Activated CD4-positive, alpha-beta T cell treated with anti-CD3 and anti-CD28 coated beads for 36 hours (primary cell): ENCODE results near the gene RPN2. TPM values are rescaled to one million over a fixed set of nuclear protein-coding genes. Genes with fewer than 3 reads are reported as not detected.

Source experiments
- ATAC-seq: fragments of 200-7000 bp; cut with Tn5 transposase; one replicate; pipeline ENCODE4 v1.10.0; 2021; ENCODE audit warnings: mild to moderate bottlenecking, moderate library complexity
- CTCF ChIA-PET: fragments of 350-600 bp; sonication (Branson Sonifier 250); formaldehyde crosslinking; loops from one replicate; lab custom pipeline; 2021; ENCODE audit warnings: antibody characterized with exemption; lab: Charles Lee
- POLR2A ChIA-PET: fragments of 350-600 bp; sonication (Branson Sonifier 250); formaldehyde crosslinking; loops from one replicate; lab custom pipeline; 2021; ENCODE audit warnings: antibody characterized with exemption, inconsistent platforms; lab: Charles Lee
- DNase-seq: peaks from one replicate; pipeline ENCODE4 v3.0.0-alpha.2; 2020
- H3K27ac Mint-ChIP-seq: one replicate; pipeline ENCODE4 v1.8.0; 2021; ENCODE audit warnings: mixed read lengths
- H3K27me3 Mint-ChIP-seq: one replicate; pipeline ENCODE4 v1.8.0; 2021; ENCODE audit warnings: mixed read lengths
- H3K36me3 Mint-ChIP-seq: one replicate; pipeline ENCODE4 v1.8.0; 2021; ENCODE audit warnings: low read depth, mixed read lengths
- H3K4me1 Mint-ChIP-seq: one replicate; pipeline ENCODE4 v1.8.0; 2021; ENCODE audit warnings: mixed read lengths
- H3K4me3 Mint-ChIP-seq: one replicate; pipeline ENCODE4 v1.8.0; 2021; ENCODE audit warnings: mild to moderate bottlenecking, moderate library complexity, mixed read lengths
- H3K9me3 Mint-ChIP-seq: one replicate; pipeline ENCODE4 v1.8.0; 2021; ENCODE audit warnings: low read depth, mixed read lengths
- intact Hi-C, 2 experiments: fragments of 100-400 bp; cut with DNase I in 1 of 2; cut with micrococcal nuclease in 1 of 2; formaldehyde crosslinking; loops; one replicate each; pipeline versions ENCODE4 v1.14.2 to v1.15.1; 2022 to 2024; cut with DNase I, micrococcal nuclease
- total RNA-seq, 2 experiments: library from RNA; stranded (reverse); gene quantifications; one replicate each; pipeline ENCODE4 v1.2.3, GENCODE V29; 2021

RPN2 gene
- total RNA-seq, 2 experiments from 2014 or later, result 103 to 115 TPM

DNA sequence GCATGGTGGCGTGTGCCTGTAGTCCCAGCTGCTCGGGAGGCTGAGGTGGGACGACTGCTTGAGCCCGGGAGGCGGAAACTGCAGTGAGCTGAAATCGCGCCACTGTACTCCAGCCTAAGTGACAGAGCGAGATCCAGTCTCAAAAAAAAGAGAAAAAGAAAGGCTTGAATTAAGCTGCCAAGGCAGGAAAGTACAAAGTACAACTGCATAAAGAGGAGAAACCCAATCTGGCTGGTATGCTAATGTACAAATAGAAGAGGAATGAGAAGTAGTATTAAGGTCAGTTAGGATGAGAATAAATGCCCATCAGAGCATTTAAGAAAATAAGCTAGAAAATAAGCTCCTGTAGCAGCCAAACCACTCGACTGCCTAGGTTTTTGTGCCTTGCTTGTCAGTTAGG is 23.1 kb upstream of the RPN2 start:
- no peaks in the 10 kb centered on the region for H3K36me3 Mint-ChIP-seq
- intact Hi-C loops, result no loop called here
- H3K27me3 Mint-ChIP-seq, result no peaks in the 10 kb centered on the region
- no peak overlapping the region for H3K4me3 Mint-ChIP-seq
- no peaks in the 10 kb centered on the region for H3K9me3 Mint-ChIP-seq
- DNase-seq (no peak), ATAC-seq (no peak)
- POLR2A ChIA-PET, result no interaction called here
- H3K4me1 Mint-ChIP-seq, result no peaks in the 10 kb centered on the region
- CTCF ChIA-PET, result interaction anchor here (0.5 to 1.5 kb wide), 3 partner anchors 12 to 47 kb away, joined by 3 to 6 read pairs (median 3); no protein-coding TSS in a partner anchor
- no peak overlapping the region for H3K27ac Mint-ChIP-seq

DNA sequence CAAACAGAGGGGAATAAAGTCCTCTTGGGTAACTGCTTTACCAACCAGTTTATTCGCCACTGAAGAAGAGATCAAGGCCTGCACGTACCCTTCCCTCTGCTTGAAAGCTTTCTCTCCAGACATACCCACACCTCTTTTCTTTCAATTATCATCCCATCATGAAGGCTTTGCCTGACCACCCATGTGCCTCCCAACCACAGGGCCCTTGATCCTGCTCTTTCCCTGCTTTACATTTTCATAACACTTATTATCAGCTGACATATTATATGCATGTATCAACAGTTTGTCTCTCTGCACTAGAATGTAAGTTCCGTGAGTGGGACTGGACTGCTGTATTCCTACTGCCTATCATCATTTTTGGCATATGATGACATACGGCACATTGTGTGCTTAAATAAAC is 20.9 kb upstream of the RPN2 start:
- Mint-ChIP-seq H3K9me3 (no peaks in the 10 kb centered on the region), H3K36me3 (no peaks in the 10 kb centered on the region), H3K27ac (no peak overlapping the region), H3K4me3 (no peak overlapping the region), H3K4me1 (no peaks in the 10 kb centered on the region), H3K27me3 (no peaks in the 10 kb centered on the region)
- no peak for ATAC-seq
- intact Hi-C loops, result no loop called here
- ChIA-PET POLR2A (no interaction called here), CTCF (interaction anchor here (1.0 kb wide), 1 partner anchor 16 kb away, joined by 4 read pairs; no protein-coding TSS in a partner anchor)
- DNase-seq, result no peak

DNA sequence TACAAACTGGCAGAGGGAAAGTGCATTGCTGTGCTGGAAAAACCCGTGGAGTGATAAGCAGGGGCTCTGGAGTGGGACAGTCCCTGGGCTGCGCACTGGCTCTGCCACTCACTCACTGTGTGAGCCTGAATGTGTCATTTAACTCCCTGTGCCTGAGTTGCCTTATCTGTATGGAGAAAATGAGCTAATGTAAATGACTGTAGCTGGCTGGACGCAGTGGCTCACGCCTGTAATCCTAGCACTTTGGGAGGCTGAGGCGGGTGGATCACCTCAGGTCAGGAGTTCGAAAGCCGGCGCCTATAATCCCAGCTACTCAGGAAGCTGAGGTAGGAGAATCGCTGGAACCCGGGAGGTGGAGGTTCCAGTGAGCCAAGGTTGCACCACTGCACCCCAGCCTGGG is 18.4 kb upstream of the RPN2 start:
- H3K27ac Mint-ChIP-seq, result no peak overlapping the region

DNA sequence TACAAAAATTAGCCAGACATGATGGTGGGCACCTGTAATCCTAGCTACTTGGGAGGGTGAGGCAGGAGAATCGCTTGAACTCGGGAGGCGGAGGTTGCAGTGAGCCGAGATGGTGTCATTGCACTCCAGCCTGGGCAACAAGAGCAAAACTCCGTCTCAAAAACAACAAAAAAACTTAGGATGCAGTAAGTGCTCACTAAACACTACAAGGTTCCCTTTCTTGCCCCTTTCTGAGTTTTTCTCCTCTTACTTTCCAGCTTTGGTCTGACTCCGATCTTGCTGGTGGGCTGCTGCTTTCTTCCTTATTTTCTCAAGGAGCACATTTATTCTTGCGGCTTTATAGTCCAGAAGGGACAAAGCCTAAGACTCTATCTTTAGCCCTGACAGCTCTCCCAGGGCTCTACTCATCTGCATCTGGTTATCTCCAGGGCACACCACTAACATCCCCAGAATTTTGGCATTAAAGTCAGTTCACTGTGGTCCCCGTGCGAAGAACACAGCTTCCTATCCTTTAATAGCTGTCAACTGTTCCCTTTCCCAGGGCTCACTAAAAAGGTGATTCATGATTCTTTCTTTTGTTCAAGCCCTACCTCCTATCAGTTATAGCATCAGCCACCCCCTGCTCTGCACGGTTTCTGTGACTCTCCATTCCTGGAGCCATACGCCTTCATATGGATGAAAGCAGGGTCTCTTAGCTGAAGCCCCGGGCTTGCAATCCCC is 17.1 kb upstream of the RPN2 start:
- CTCF ChIA-PET, result no interaction called here
- H3K27me3 Mint-ChIP-seq, result no peaks in the 10 kb centered on the region
- no peak overlapping the region for H3K4me3 Mint-ChIP-seq
- H3K27ac Mint-ChIP-seq, result no peak overlapping the region
- POLR2A ChIA-PET, result no interaction called here
- H3K9me3 Mint-ChIP-seq, result no peaks in the 10 kb centered on the region
- intact Hi-C loops, result no loop called here
- no peaks in the 10 kb centered on the region for H3K4me1 Mint-ChIP-seq
- no peaks in the 10 kb centered on the region for H3K36me3 Mint-ChIP-seq
- ATAC-seq (no peak), DNase-seq (no peak)

More for the DNA sequence above, 18.4 kb upstream of the RPN2 start:
- Mint-ChIP-seq H3K36me3 (no peaks in the 10 kb centered on the region), H3K27me3 (no peaks in the 10 kb centered on the region), H3K4me1 (no peaks in the 10 kb centered on the region), H3K4me3 (no peak overlapping the region), H3K9me3 (no peaks in the 10 kb centered on the region)
- ChIA-PET CTCF (interaction anchor here (1.2 kb wide), 1 partner anchor 17 kb away, joined by 3 read pairs; no protein-coding TSS in a partner anchor), POLR2A (no interaction called here)
- intact Hi-C loops, result no loop called here
- ATAC-seq (no peak), DNase-seq (no peak)

DNA sequence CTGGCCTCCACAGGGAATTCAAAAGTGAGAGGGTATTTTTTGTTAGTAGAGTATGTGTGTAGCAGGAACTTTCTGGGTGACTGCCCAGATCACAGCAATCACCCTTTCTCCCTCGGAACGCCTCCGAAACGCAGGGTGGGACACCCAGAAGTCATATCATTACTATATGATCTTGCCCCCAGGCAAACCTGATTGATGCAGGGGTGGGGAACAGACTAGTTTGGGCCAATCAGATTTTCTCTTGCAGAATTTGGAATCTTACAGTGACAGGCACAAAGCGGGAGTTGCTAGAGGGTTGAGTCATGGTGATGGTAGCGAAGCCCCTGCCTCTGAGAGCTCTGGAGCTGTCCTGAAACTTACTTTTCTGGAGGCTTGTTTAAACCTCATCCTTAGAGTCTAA is 16.5 kb upstream of the RPN2 start:
- ChIA-PET CTCF (no interaction called here), POLR2A (no interaction called here)
- intact Hi-C loops, result no loop called here
- Mint-ChIP-seq H3K9me3 (no peaks in the 10 kb centered on the region), H3K27me3 (no peaks in the 10 kb centered on the region), H3K27ac (no peak overlapping the region), H3K4me3 (no peak overlapping the region), H3K4me1 (no peaks in the 10 kb centered on the region), H3K36me3 (no peaks in the 10 kb centered on the region)
- DNase-seq (no peak), ATAC-seq (no peak)

- H3K36me3 Mint-ChIP-seq, result no peaks in the 10 kb centered on the region
- no peak overlapping the region for H3K27ac Mint-ChIP-seq
- H3K9me3 Mint-ChIP-seq, result no peaks in the 10 kb centered on the region
- POLR2A ChIA-PET, result no interaction called here
- DNase-seq, result no peak
- no peak for ATAC-seq
- intact Hi-C loops, result no loop called here
- CTCF ChIA-PET, result interaction anchor here (0.8 kb wide), 1 partner anchor 142 kb away, joined by 3 read pairs; no protein-coding TSS in a partner anchor
- H3K4me3 Mint-ChIP-seq, result no peak overlapping the region
- H3K27me3 Mint-ChIP-seq, result no peaks in the 10 kb centered on the region
- no peaks in the 10 kb centered on the region for H3K4me1 Mint-ChIP-seq
Measured at GRCh38 chr20:37163832-37164554, 15.1 kb upstream of the RPN2 start.

DNA sequence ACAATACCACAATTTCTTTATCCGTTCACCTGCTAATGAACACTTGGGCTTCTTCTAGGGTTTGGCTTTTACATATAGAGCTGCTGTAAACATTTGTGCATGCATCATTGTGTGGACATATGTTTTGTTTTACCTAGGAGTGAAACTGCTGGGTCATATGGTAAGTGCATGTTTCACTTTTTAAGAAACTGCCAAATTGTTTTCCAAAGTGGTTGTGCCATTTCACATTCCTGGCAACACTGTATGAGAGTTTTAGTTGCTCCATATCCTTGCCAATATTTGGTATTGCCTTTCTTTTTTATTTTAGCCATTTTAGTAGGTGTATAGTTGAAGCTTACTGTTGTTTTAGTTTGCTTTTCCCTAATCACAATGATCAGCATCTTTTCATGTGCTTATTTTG is 14.1 kb upstream of the RPN2 start:
- intact Hi-C loops, result no loop called here
- Mint-ChIP-seq H3K27me3 (no peaks in the 10 kb centered on the region), H3K4me3 (no peak overlapping the region), H3K27ac (no peak overlapping the region), H3K36me3 (no peaks in the 10 kb centered on the region), H3K9me3 (no peaks in the 10 kb centered on the region), H3K4me1 (no peaks in the 10 kb centered on the region)
- no peak for DNase-seq
- no peak for ATAC-seq
- CTCF ChIA-PET, result no interaction called here
- POLR2A ChIA-PET, result no interaction called here

DNA sequence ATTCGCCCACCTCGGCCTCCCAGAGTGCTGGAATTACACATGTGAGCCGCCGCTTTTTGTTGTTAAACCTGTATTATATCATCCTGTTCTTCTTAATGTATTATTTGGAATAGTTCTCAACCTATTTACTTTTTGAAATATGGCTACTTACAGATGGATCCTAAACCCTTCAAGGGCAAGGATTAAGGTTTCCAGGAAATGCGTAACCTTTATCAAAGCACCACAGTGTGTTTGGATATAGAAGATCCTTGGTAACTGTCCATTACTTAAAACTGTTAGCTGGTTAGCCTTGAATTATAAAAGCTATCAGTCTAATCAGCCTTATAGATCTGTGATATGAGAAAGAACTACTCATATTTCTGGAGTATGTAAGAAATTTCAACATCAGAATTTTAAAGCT is 12.3 kb upstream of the RPN2 start:
- ChIA-PET CTCF (interaction anchor here (0.8 kb wide), 1 partner anchor 25 kb away, joined by 3 read pairs; no protein-coding TSS in a partner anchor), POLR2A (no interaction called here)
- Mint-ChIP-seq H3K4me1 (no peaks in the 10 kb centered on the region), H3K27me3 (no peaks in the 10 kb centered on the region), H3K4me3 (no peak overlapping the region), H3K36me3 (no peaks in the 10 kb centered on the region), H3K27ac (no peak overlapping the region), H3K9me3 (no peaks in the 10 kb centered on the region)
- intact Hi-C loops, result no loop called here
- ATAC-seq, result no peak
- DNase-seq, result no peak

DNA sequence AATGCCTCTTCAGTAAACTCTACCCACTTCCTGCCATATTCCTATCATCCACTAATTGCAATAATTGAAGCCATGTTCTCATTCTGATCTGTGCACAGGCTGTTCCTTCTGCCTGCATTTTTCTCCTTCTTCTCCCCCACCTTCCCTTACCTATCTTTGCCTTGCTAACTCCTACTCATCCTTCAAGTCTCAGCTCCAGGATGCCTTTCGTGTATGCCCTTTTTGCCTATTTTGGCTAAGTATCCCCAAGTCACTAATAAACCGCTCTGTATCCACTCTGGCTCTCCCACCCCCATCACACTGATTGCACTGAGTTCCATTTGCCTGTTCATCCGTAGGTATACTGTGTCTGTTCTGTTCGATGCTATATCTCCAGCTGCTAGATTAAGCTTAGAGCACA is 6.3 kb upstream of the RPN2 start:
- DNase-seq (no peak), ATAC-seq (no peak)
- Mint-ChIP-seq H3K36me3 (no peaks in the 10 kb centered on the region), H3K4me3 (no peak overlapping the region), H3K9me3 (no peaks in the 10 kb centered on the region), H3K27me3 (peaks cover 2% of the 10 kb centered on the region), H3K4me1 (no peaks in the 10 kb centered on the region), H3K27ac (no peak overlapping the region)
- CTCF ChIA-PET, result interaction anchor here (0.6 to 1.4 kb wide), 2 partner anchors 17 to 44 kb away, joined by 3 to 4 read pairs; no protein-coding TSS in a partner anchor
- intact Hi-C loops, result no loop called here
- POLR2A ChIA-PET, result no interaction called here

DNA sequence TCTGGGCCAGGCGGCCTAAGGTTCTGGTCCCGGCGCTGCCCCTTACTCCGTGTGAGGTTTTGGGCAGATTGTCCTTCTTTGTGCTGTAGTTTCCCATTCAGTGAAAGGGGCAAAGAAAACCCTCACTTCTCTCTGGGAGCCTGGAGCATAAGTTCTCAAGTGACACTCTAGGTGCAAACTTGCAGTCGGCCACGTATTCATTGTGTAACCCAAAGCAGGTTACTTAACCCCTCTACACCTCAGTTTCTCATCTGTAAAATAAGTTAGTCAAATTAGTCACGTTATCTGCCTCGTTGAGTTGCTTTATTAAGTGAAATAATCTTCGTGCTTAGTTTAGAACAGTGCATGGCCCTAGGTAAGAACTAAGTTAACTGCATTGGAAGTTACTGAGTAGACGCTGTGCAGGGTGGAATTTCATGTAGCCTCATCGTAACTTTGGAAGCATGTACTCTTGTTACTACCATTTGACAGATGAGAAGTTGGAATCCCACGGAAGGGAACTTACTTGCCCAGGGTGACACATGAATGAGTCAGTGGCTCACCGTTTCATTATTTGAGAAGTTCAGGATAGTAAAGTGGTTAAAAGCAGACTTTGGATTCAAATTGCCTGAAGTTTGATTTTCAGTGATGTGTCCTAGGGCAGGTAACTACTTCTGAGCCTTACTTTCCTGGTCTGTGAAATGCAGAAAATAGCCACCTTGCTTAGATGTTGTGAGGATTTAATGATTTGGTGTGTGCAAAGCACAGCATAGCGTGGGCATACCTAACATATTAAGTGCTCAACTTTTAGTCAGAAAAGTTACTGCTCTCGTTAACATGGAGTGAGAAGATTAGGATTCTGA is 774 bp downstream of the RPN2 start:
- Mint-ChIP-seq H3K9me3 (no peaks in the 10 kb centered on the region), H3K36me3 (peaks cover 26% of the 10 kb centered on the region), H3K4me1 (peaks cover 40% of the 10 kb centered on the region), H3K4me3 (peak overlapping the region; percentile 87), H3K27ac (peak overlapping the region; percentile 92), H3K27me3 (no peaks in the 10 kb centered on the region)
- intact Hi-C loops, result loop anchor here (1.0 to 5.0 kb wide), 11 partner anchors 84 to 1292 kb away; partner anchors contain the start of genes BLCAP (in 1 of the 2), MANBAL (in 1 of the 2), RALGAPB (in 1 of the 2) and RBL1 (in 1 of the 2)
- ChIA-PET CTCF (interaction anchor here (0.7 to 4.6 kb wide), 5 partner anchors 10 to 280 kb away, joined by 3 to 36 read pairs (median 10); no protein-coding TSS in a partner anchor), POLR2A (interaction anchor here (0.6 to 1.5 kb wide), 3 partner anchors 11 to 715 kb away, joined by 3 to 12 read pairs (median 3); partner anchors contain the start of gene RBL1)
- DNase-seq (no peak), ATAC-seq (no peak)

DNA sequence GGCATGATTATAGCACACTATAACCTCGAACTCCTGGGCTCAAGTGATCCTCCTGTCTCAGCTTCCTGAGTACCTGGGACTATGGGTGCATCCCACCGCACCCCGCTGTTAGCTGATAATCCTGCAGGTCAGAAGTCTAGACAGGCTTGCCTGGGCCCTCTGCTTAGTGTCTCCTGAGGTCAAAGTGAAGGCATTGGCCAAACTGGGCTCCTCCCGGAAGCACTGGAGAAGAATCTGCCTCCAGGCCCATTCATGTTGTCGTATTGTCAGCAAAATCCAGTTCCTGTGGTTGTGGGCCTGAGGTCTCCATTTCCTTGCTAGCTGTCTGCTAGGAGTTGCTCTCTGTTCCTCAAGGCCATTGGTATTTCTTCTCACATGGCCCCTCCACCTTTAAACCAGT is 6.6 kb downstream of the RPN2 start:
- intact Hi-C loops, result no loop called here

More for the DNA sequence above, 6.6 kb downstream of the RPN2 start:
- ATAC-seq, result no peak
- Mint-ChIP-seq H3K36me3 (peaks cover 61% of the 10 kb centered on the region), H3K27ac (peak overlapping the region; percentile 9), H3K27me3 (no peaks in the 10 kb centered on the region), H3K9me3 (no peaks in the 10 kb centered on the region), H3K4me3 (no peak overlapping the region), H3K4me1 (peaks cover 68% of the 10 kb centered on the region)
- POLR2A ChIA-PET, result interaction anchor here (0.6 kb wide), 1 partner anchor 11 kb away, joined by 3 read pairs; no protein-coding TSS in a partner anchor
- DNase-seq, result no peak
- CTCF ChIA-PET, result interaction anchor here (1.3 to 1.4 kb wide), 2 partner anchors 10 to 16 kb away, joined by 4 to 6 read pairs; no protein-coding TSS in a partner anchor
